OCI-LY3 (cell line): ENCODE measurements around the gene KRABD2.
"Not testable (repeated sequence)": the region's sequence is repeated elsewhere in the genome, so short reads cannot be mapped to it uniquely, and the experiment has no call there.

Source experiments
- H2AFZ ChIP-seq: fragments of 200-600, 300-600 bp; shearing (Covaris generic); 2 replicates; pipeline ENCODE4 v1.6.0; 2014; ENCODE audit warnings: antibody characterized with exemption, low read depth, low read length
- H3K27ac ChIP-seq: fragments of 200-600, 300-600 bp; sonication (generic); 2 replicates; pipeline ENCODE4 v1.5.1; 2014; ENCODE audit warnings: mild to moderate bottlenecking, low read length, moderate library complexity, mixed read lengths
- H3K27me3 ChIP-seq: fragments of 200-600, 300-600 bp; sonication (generic); 2 replicates; pipeline ENCODE4 v1.6.1; 2014; ENCODE audit warnings: low read depth, low read length, mixed read lengths
- H3K36me3 ChIP-seq: fragments of 200-600, 300-600 bp; sonication (generic); replicated peaks from 2 replicates; pipeline ENCODE3; 2014; ENCODE audit warnings: low read depth, low read length, mixed read lengths
- H3K4me1 ChIP-seq: fragments of 300-600, 200-600 bp; sonication (generic); 2 replicates; pipeline ENCODE4 v1.6.1; 2014; ENCODE audit warnings: low read length, mixed read lengths
- H3K4me2 ChIP-seq: fragments of 200-600, 300-600 bp; sonication (generic); 2 replicates; pipeline ENCODE4 v1.6.1; 2014; ENCODE audit warnings: low read length, mixed read lengths
- H3K4me3 ChIP-seq: fragments of 300-600, 200-600 bp; sonication (generic); 2 replicates; pipeline ENCODE4 v1.5.1; 2014; ENCODE audit warnings: antibody characterized with exemption, mild to moderate bottlenecking, low read length, moderate library complexity
- H3K79me2 ChIP-seq: fragments of 300-600, 200-600 bp; shearing (Covaris generic); 2 replicates; pipeline ENCODE4 v1.6.1; 2014; ENCODE audit warnings: mild to moderate bottlenecking, low read length, mixed read lengths
- H3K9ac ChIP-seq: fragments of 300-600, 200-600 bp; shearing (Covaris generic); 2 replicates; pipeline ENCODE4 v1.6.0; 2014; ENCODE audit warnings: mild to moderate bottlenecking, low read length, moderate library complexity
- H3K9me3 ChIP-seq: fragments of 200-600, 300-600 bp; shearing (Covaris generic); 2 replicates; pipeline ENCODE4 v1.6.1; 2014; ENCODE audit warnings: low read length, mixed read lengths; ENCODE audit not compliant: insufficient read depth
- H4K20me1 ChIP-seq: fragments of 200-600, 300-600 bp; sonication (generic); 2 replicates; pipeline ENCODE4 v1.6.1; 2016; ENCODE audit warnings: low read length, mixed read lengths; ENCODE audit not compliant: insufficient read depth
- CTCF ChIP-seq: fragments of 200-600, 300-600 bp; sonication (generic); IDR thresholded peaks from 2 replicates; pipeline ENCODE4 v1.5.1; 2014; ENCODE audit warnings: antibody characterized with exemption, low read length, low read depth
- EZH2phosphoT487 ChIP-seq: fragments of 200-600 bp; shearing (Covaris generic); IDR thresholded peaks from 2 replicates; pipeline ENCODE4 v1.6.1; 2018; ENCODE audit warnings: antibody characterized with exemption, mixed run types, low read depth

Gene KRABD2

GRCh38 chr17:8398980-8399379, 22.5 kb upstream of the KRABD2 start:
- no peak overlapping the region for H3K4me2 ChIP-seq
- H3K27ac ChIP-seq, result no peak overlapping the region
- H3K9me3 ChIP-seq, result no peaks in the 10 kb centered on the region
- no peaks in the 10 kb centered on the region for H3K4me1 ChIP-seq
- no peak overlapping the region for H3K4me3 ChIP-seq
- H3K79me2 ChIP-seq, result no peaks in the 10 kb centered on the region
- no peaks in the 10 kb centered on the region for H3K36me3 ChIP-seq
- no peaks in the 10 kb centered on the region for H3K27me3 ChIP-seq
- H2AFZ ChIP-seq, result no peak overlapping the region
- no peaks in the 10 kb centered on the region for H4K20me1 ChIP-seq
- H3K9ac ChIP-seq, result no peak overlapping the region
- TF ChIP-seq EZH2phosphoT487 (no peak), CTCF (no peak)

- no peak within 1 kb of the TSS for H3K9ac ChIP-seq
These were observed 21.1 kb upstream of the KRABD2 start, which contains the start of gene RNF222 for GRCh38 chr17:8397636-8398035. RNF222 (minus strand) TSS chr17:8397827; CDS start chr17:8393461, 4,366 bp downstream.

GRCh38 chr17:8394497-8394896, 18.0 kb upstream of the KRABD2 start:
- not testable (repeated sequence) for H3K9me3 ChIP-seq, H4K20me1 ChIP-seq, H3K4me2 ChIP-seq, H3K4me1 ChIP-seq, H3K9ac ChIP-seq, H2AFZ ChIP-seq, H3K4me3 ChIP-seq, H3K79me2 ChIP-seq, H3K27me3 ChIP-seq, H3K36me3 ChIP-seq, H3K27ac ChIP-seq

More at GRCh38 chr17:8397636-8398035, 21.1 kb upstream of the KRABD2 start, which contains the start of gene RNF222:
- H4K20me1 ChIP-seq, result no peaks in the 10 kb centered on the region
- H3K4me1 ChIP-seq, result peaks cover 6% of the 10 kb centered on the region
- TF ChIP-seq EZH2phosphoT487 (no peak), CTCF (no peak)
- no peak within 1 kb of the TSS for H2AFZ ChIP-seq
- H3K79me2 ChIP-seq, result no peaks in the 10 kb centered on the region
- no peaks in the 10 kb centered on the region for H3K9me3 ChIP-seq
- H3K36me3 ChIP-seq, result no peaks in the 10 kb centered on the region
- no peak within 1 kb of the TSS for H3K4me3 ChIP-seq
- no peaks in the 10 kb centered on the region for H3K27me3 ChIP-seq
- H3K27ac ChIP-seq, result no peak within 1 kb of the TSS
- H3K4me2 ChIP-seq, result no peak within 1 kb of the TSS

GRCh38 chr17:8393470-8394231, 17.1 kb upstream of the KRABD2 start:
- Histone ChIP-seq H3K4me1 (peaks cover 6% of the 10 kb centered on the region), H3K4me3 (no peak overlapping the region), H3K9me3 (no peaks in the 10 kb centered on the region), H2AFZ (peak overlapping the region; percentile 60), H3K79me2 (no peaks in the 10 kb centered on the region), H3K27ac (no peak overlapping the region), H3K4me2 (no peak overlapping the region), H3K36me3 (no peaks in the 10 kb centered on the region), H3K9ac (no peak overlapping the region), H4K20me1 (no peaks in the 10 kb centered on the region), H3K27me3 (no peaks in the 10 kb centered on the region)
- no peak for TF ChIP-seq EZH2phosphoT487
- no peak for TF ChIP-seq CTCF
